CD4-positive, alpha-beta memory T cell (primary cell): Measurements from ENCODE around the gene GPX2. TPM values are rescaled to one million over a fixed set of nuclear protein-coding genes. Genes with fewer than 3 reads are reported as not detected.

ENCODE experiments used
- CTCF ChIA-PET: fragments of 350-600 bp; sonication (Branson Sonifier 250); formaldehyde crosslinking; loops from one replicate; lab custom pipeline; 2021; ENCODE audit warnings: inconsistent platforms; ENCODE audit not compliant: partially characterized antibody; lab: Charles Lee
- POLR2A ChIA-PET: fragments of 350-600 bp; sonication (Branson Sonifier 250); formaldehyde crosslinking; loops from one replicate; lab custom pipeline; 2021; ENCODE audit not compliant: partially characterized antibody; lab: Charles Lee
- DNase-seq, 5 donors: peaks; one replicate each; pipeline versions ENCODE4 v3.0.0 to v3.0.0-alpha.2; 2020 to 2022; ENCODE audit warnings: mixed read lengths in 1 of 5
- H3K27ac ChIP-seq: one replicate; pipeline ENCODE4 v1.7.0; 2013; ENCODE audit warnings: low read depth, low read length
- H3K27me3 ChIP-seq: 2 replicates; pipeline ENCODE4 v1.7.0; 2013; ENCODE audit warnings: mild to moderate bottlenecking, low read length, moderate library complexity; ENCODE audit not compliant: insufficient read depth
- H3K36me3 ChIP-seq: 2 replicates; pipeline ENCODE4 v1.7.0; 2013; ENCODE audit warnings: mild to moderate bottlenecking, low read length, moderate library complexity; ENCODE audit not compliant: insufficient read depth
- H3K4me1 ChIP-seq: 2 replicates; pipeline ENCODE4 v1.7.0; 2013; ENCODE audit warnings: mild to moderate bottlenecking, low read length, moderate library complexity; ENCODE audit not compliant: insufficient read depth
- H3K4me3 ChIP-seq, 2 donors: one replicate each; pipeline ENCODE4 v1.7.0; 2013; ENCODE audit warnings: low read length in 2 of 2, mild to moderate bottlenecking in 1 of 2
- H3K9me3 ChIP-seq, 2 donors: one replicate each; pipeline ENCODE4 v1.7.0; 2013; ENCODE audit warnings: low read length in 2 of 2, control low read depth in 1 of 2; ENCODE audit not compliant: control insufficient read depth in 1 of 2
- H3K27ac Mint-ChIP-seq, 7 donors: one replicate each; pipeline ENCODE4 v1.8.0; 2020 to 2021; ENCODE audit warnings: mixed read lengths in 7 of 7, mild to moderate bottlenecking in 6 of 7, inconsistent platforms in 3 of 7, moderate library complexity in 3 of 7
- H3K27me3 Mint-ChIP-seq, 2 donors: one replicate each; pipeline ENCODE4 v1.8.0; 2020 to 2021; ENCODE audit warnings: mixed read lengths in 2 of 2
- H3K36me3 Mint-ChIP-seq, 2 donors: one replicate each; pipeline ENCODE4 v1.8.0; 2020 to 2021; ENCODE audit warnings: mixed read lengths in 2 of 2, inconsistent platforms in 1 of 2, mild to moderate bottlenecking in 1 of 2
- H3K4me1 Mint-ChIP-seq, 4 donors: one replicate each; pipeline ENCODE4 v1.8.0; 2020 to 2021; ENCODE audit warnings: mixed read lengths in 4 of 4, mild to moderate bottlenecking in 1 of 4
- H3K4me3 Mint-ChIP-seq, 8 donors: one replicate each; pipeline ENCODE4 v1.8.0; 2020 to 2021; ENCODE audit warnings: mixed read lengths in 8 of 8, mild to moderate bottlenecking in 7 of 8, moderate library complexity in 6 of 8, inconsistent platforms in 3 of 8
- H3K9me3 Mint-ChIP-seq, 8 donors: one replicate each; pipeline ENCODE4 v1.8.0; 2020 to 2021; ENCODE audit warnings: mixed read lengths in 8 of 8, mild to moderate bottlenecking in 5 of 8, inconsistent platforms in 3 of 8, moderate library complexity in 1 of 8
- intact Hi-C: fragments of 100-400 bp; cut with micrococcal nuclease; formaldehyde crosslinking; loops from one replicate; pipeline ENCODE4 v1.15.1; 2023
- polyA plus RNA-seq, 2 donors: library from polyadenylated mRNA; unstranded; fragments of 300-500 nt; fragmentation: Illumina TruSeq; gene quantifications; one replicate each; pipeline ENCODE4 v1.2.3, GENCODE V29; 2021
- total RNA-seq, 2 experiments: library from RNA; stranded (reverse); gene quantifications; one replicate each; pipeline ENCODE4 v1.2.3, GENCODE V29; 2021

Gene GPX2
- total and polyA plus RNA-seq, 4 experiments from 2014 or later, result not detected

- intact Hi-C loops, result no loop called here
- Mint-ChIP-seq H3K27ac (peak overlapping the region in 6 of 7 donors; percentile 40 to 83 (median 64)), H3K4me3 (peak overlapping the region; percentile 79 to 85 (median 82)), H3K4me1 (peaks cover 14 to 23% (median 16%) of the 10 kb centered on the region in 4 donors), H3K9me3 (no peaks in the 10 kb centered on the region), H3K36me3 (no peaks in the 10 kb centered on the region), H3K27me3 (no peaks in the 10 kb centered on the region)
- DNase-seq, result no peak
- ChIA-PET CTCF (interaction anchor here (1.0 to 2.6 kb wide), 3 partner anchors 11 to 15 kb away, joined by 3 to 12 read pairs (median 4); partner anchors contain the start of gene FNTB), POLR2A (interaction anchor here (0.6 to 1.2 kb wide), 2 partner anchors 53 to 57 kb away, joined by 3 to 4 read pairs; partner anchors contain the start of gene CHURC1)
- Histone ChIP-seq H3K9me3 (no peaks in the 10 kb centered on the region), H3K4me3 (peak overlapping the region in 1 of 2 donors; percentile 43), H3K27ac (no peak overlapping the region), H3K27me3 (no peaks in the 10 kb centered on the region), H3K4me1 (peaks cover 16% of the 10 kb centered on the region), H3K36me3 (no peaks in the 10 kb centered on the region)
Observed at GRCh38 chr14:64971491-64971942, 29.0 kb upstream of the GPX2 start.

GRCh38 chr14:64970776-64971477 is 28.4 kb upstream of the GPX2 start:
- Histone ChIP-seq H3K27ac (no peak overlapping the region), H3K4me3 (peak overlapping the region in 1 of 2 donors; percentile 43), H3K4me1 (peaks cover 16% of the 10 kb centered on the region), H3K36me3 (no peaks in the 10 kb centered on the region), H3K9me3 (no peaks in the 10 kb centered on the region), H3K27me3 (no peaks in the 10 kb centered on the region)
- peak overlapping the region; percentile 79 to 85 (median 82) for H3K4me3 Mint-ChIP-seq
- no peaks in the 10 kb centered on the region for H3K9me3 Mint-ChIP-seq
- no peaks in the 10 kb centered on the region for H3K27me3 Mint-ChIP-seq
- DNase-seq, result no peak
- intact Hi-C loops, result no loop called here
- H3K27ac Mint-ChIP-seq, result peak overlapping the region in 5 of 7 donors; percentile 40 to 83 (median 61)
- peaks cover 11 to 23% (median 15%) of the 10 kb centered on the region in 4 donors for H3K4me1 Mint-ChIP-seq
- POLR2A ChIA-PET, result interaction anchor here (0.6 to 1.5 kb wide), 6 partner anchors 11 to 56 kb away, joined by 3 to 8 read pairs (median 6); partner anchors contain the start of genes CHURC1 and FNTB
- CTCF ChIA-PET, result interaction anchor here (1.0 to 2.6 kb wide), 6 partner anchors 10 to 147 kb away, joined by 3 to 12 read pairs (median 5); partner anchors contain the start of gene FNTB
- no peaks in the 10 kb centered on the region for H3K36me3 Mint-ChIP-seq

GRCh38 chr14:64970041-64970440 is 27.5 kb upstream of the GPX2 start:
- H3K27me3 Mint-ChIP-seq, result no peaks in the 10 kb centered on the region
- Histone ChIP-seq H3K4me1 (peaks cover 16% of the 10 kb centered on the region), H3K4me3 (no peak overlapping the region), H3K9me3 (no peaks in the 10 kb centered on the region), H3K36me3 (no peaks in the 10 kb centered on the region), H3K27ac (no peak overlapping the region), H3K27me3 (no peaks in the 10 kb centered on the region)
- no peak for DNase-seq
- peak overlapping the region in 6 of 7 donors; percentile 18 to 78 (median 51) for H3K27ac Mint-ChIP-seq
- peak overlapping the region in 4 of 8 donors; percentile 6 to 84 (median 65) for H3K4me3 Mint-ChIP-seq
- H3K9me3 Mint-ChIP-seq, result no peaks in the 10 kb centered on the region
- H3K36me3 Mint-ChIP-seq, result no peaks in the 10 kb centered on the region
- ChIA-PET CTCF (interaction anchor here (1.2 to 2.6 kb wide), 5 partner anchors 10 to 146 kb away, joined by 4 to 12 read pairs (median 6); no protein-coding TSS in a partner anchor), POLR2A (interaction anchor here (0.9 to 1.5 kb wide), 6 partner anchors 10 to 132 kb away, joined by 3 to 8 read pairs (median 5); partner anchors contain the start of genes CHURC1, FNTB and MAX)
- peaks cover 11 to 23% (median 14%) of the 10 kb centered on the region in 4 donors for H3K4me1 Mint-ChIP-seq
- intact Hi-C loops, result no loop called here

GRCh38 chr14:64968651-64969050 is 26.1 kb upstream of the GPX2 start:
- H3K27me3 ChIP-seq, result no peaks in the 10 kb centered on the region
- CTCF ChIA-PET, result no interaction called here
- intact Hi-C loops, result no loop called here

GRCh38 chr14:64968167-64968566 is 25.6 kb upstream of the GPX2 start:
- Histone ChIP-seq H3K27me3 (no peaks in the 10 kb centered on the region), H3K27ac (no peak overlapping the region), H3K9me3 (no peaks in the 10 kb centered on the region), H3K4me1 (peaks cover 16% of the 10 kb centered on the region), H3K36me3 (no peaks in the 10 kb centered on the region), H3K4me3 (no peak overlapping the region)
- Mint-ChIP-seq H3K27me3 (no peaks in the 10 kb centered on the region), H3K4me3 (no peak overlapping the region), H3K4me1 (peaks cover 13 to 23% (median 15%) of the 10 kb centered on the region in 4 donors), H3K9me3 (no peaks in the 10 kb centered on the region), H3K27ac (peak overlapping the region in 2 of 7 donors; percentile 6 to 18), H3K36me3 (peaks cover 0 to 4% of the 10 kb centered on the region in 2 donors)
- ChIA-PET CTCF (no interaction called here), POLR2A (interaction anchor here (1.1 kb wide), 1 partner anchor 53 kb away, joined by 5 read pairs; the partner anchor contains the start of gene CHURC1)
- intact Hi-C loops, result no loop called here
- no peak for DNase-seq

More at GRCh38 chr14:64968651-64969050, 26.1 kb upstream of the GPX2 start:
- Mint-ChIP-seq H3K9me3 (no peaks in the 10 kb centered on the region), H3K4me1 (peaks cover 11 to 23% (median 15%) of the 10 kb centered on the region in 4 donors), H3K4me3 (no peak overlapping the region), H3K27ac (peak overlapping the region in 4 of 7 donors; percentile 5 to 40 (median 15)), H3K27me3 (no peaks in the 10 kb centered on the region), H3K36me3 (peaks cover 0 to 4% of the 10 kb centered on the region in 2 donors)
- Histone ChIP-seq H3K27ac (no peak overlapping the region), H3K4me3 (no peak overlapping the region), H3K36me3 (no peaks in the 10 kb centered on the region), H3K9me3 (no peaks in the 10 kb centered on the region), H3K4me1 (peaks cover 16% of the 10 kb centered on the region)
- no peak for DNase-seq
- POLR2A ChIA-PET, result interaction anchor here (1.1 kb wide), 1 partner anchor 54 kb away, joined by 5 read pairs; the partner anchor contains the start of gene CHURC1

GRCh38 chr14:64966976-64967375 is 24.4 kb upstream of the GPX2 start:
- Mint-ChIP-seq H3K4me3 (no peak overlapping the region), H3K27me3 (no peaks in the 10 kb centered on the region), H3K27ac (peak overlapping the region in 3 of 7 donors; percentile 32 to 64 (median 39)), H3K4me1 (peaks cover 14 to 17% (median 15%) of the 10 kb centered on the region in 4 donors), H3K36me3 (peaks cover 0 to 4% of the 10 kb centered on the region in 2 donors), H3K9me3 (no peaks in the 10 kb centered on the region)
- H3K4me3 ChIP-seq, result no peak overlapping the region
- intact Hi-C loops, result no loop called here
- H3K36me3 ChIP-seq, result no peaks in the 10 kb centered on the region
- ChIA-PET POLR2A (no interaction called here), CTCF (no interaction called here)
- no peak for DNase-seq
- no peaks in the 10 kb centered on the region for H3K27me3 ChIP-seq
- H3K27ac ChIP-seq, result no peak overlapping the region
- peaks cover 10% of the 10 kb centered on the region for H3K4me1 ChIP-seq
- no peaks in the 10 kb centered on the region for H3K9me3 ChIP-seq
